Measurements from ENCODE around the gene KCNJ8.
"Not testable (repeated sequence)": the region's sequence is repeated elsewhere in the genome, so short reads cannot be mapped to it uniquely, and the experiment has no call there.

DNA sequence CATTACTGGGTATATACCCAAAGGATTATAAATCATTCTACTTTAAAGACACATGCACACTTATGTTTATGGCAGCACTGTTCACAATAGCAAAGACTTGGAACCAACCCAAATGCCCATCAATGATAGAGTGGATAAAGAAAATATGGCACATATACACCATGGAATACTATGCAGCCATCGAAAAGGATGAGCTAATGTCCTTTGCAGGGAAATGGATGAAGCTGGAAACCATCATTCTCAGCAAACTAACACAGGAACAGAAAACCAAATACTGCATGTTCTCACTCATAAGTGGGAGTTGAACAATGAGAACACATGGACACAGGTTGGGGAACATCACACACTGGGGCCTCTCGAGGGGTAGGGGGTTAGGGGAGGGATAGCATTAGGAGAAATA is 37.8 kb upstream of the KCNJ8 start:
- TF ChIP-seq, protein P1, sequence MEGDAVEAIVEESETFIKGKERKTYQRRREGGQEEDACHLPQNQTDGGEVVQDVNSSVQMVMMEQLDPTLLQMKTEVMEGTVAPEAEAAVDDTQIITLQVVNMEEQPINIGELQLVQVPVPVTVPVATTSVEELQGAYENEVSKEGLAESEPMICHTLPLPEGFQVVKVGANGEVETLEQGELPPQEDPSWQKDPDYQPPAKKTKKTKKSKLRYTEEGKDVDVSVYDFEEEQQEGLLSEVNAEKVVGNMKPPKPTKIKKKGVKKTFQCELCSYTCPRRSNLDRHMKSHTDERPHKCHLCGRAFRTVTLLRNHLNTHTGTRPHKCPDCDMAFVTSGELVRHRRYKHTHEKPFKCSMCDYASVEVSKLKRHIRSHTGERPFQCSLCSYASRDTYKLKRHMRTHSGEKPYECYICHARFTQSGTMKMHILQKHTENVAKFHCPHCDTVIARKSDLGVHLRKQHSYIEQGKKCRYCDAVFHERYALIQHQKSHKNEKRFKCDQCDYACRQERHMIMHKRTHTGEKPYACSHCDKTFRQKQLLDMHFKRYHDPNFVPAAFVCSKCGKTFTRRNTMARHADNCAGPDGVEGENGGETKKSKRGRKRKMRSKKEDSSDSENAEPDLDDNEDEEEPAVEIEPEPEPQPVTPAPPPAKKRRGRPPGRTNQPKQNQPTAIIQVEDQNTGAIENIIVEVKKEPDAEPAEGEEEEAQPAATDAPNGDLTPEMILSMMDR (conservative IDR thresholded peaks at IDR 0.05 in 1 of 2, IDR thresholded peaks at IDR 0.05 in 1 of 2; ENCODE audit: extremely low read depth in 1 of 2, insufficient read depth in 1 of 2, low read depth in 1 of 2, low read length in 2 of 2) = not testable (repeated sequence)
- not testable (repeated sequence) for TF ChIP-seq EZH2 (IDR thresholded peaks at IDR 0.05; ENCODE audit: borderline replicate concordance, low read length)
